ENCODE measurements around the gene HEPACAM2.

Gene HEPACAM2

DNA sequence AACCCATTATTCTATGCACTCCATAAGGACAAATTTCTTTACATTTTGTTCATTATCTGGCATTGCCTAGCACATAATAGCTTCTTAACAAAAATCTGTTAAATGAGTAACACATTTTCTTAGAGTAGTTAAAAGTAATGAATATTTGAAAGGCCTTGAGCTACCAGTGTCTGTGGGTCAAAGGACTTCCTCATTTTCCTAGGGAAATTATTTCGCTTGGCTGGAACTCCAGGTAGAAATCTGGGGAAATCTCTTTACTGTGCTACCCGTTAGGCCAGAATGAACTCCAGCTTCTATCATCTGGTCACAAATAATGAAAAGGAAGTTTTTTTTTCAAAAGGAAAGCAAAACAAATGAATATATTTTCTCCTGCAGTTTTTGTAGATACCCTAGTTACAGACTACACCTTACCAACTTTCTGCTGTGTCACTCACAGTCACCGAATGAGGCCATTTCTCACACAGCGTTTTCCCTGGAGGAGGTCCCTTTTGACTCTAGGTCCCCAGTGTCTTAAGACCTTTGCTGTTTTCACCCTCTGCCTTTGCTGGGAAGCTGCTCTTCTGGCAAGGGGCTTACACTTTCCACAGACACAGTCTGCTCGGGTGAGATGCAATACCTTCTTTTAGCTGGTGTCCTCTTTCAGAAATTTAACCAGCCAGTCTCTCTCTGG, 79.7 kb downstream of the HEPACAM2 start:
- DNase-seq, result peak; percentile 38

DNA sequence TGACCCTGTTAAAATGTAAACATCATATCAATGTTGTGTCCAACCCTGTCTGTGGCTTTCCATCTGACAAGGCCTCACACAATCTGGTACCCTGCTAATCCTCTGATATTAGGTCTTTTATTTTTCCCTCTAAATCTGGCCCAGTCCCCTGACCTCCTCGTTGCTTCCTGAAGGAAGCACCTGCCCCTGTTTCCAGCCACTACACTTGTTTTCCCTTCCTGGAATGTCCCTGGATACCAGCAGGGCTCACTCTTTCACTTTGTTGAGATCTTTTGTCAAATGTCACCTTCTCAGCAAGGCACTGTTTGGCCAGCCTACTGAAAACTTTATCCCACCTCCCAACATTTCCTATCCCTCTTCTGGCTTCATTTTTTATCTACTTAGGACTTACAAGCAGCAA, 80.2 kb downstream of the HEPACAM2 start:
- no peak for DNase-seq

DNA sequence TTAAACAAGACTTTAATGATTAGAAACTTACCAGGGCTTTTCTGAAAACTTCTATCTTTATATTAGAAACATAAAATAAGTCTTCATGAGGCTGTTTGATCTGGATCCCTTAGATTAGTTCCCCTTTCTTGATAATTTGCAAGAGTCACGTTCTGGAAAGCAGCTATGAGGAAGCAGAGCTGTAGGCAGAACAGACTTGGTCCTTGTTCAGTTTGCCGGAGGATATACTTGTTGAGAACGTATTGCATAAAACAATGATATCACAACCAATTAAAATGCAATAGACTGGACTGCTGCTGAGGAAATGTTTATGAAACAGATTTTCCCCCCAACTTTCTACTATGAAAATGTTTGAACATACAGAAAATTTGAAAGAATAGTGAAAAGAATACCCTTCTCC, 80.9 kb downstream of the HEPACAM2 start:
- DNase-seq, result no peak

DNA sequence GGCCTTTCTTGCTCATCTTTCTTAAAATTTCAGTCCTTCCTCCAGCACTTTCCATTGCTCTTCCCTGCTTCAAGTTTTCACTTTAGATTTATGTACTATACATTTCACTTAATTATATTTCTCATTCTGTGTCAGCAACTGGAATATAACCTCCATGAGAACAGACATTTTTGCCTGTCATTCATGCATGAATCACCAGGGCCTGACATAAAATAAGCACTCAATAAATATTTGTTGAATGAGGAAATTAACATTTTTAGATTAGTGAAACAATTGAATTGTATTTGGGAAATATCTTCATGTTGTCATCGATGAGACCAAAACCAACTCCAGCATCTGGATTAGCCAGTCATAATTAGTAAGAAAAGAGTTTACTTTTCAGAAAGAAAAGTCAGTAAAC, 84.1 kb downstream of the HEPACAM2 start:
- no peak for DNase-seq

- DNase-seq, result no peak
Measured at GRCh38 chr7:93140582-93141191, 85.6 kb downstream of the HEPACAM2 start.

DNA sequence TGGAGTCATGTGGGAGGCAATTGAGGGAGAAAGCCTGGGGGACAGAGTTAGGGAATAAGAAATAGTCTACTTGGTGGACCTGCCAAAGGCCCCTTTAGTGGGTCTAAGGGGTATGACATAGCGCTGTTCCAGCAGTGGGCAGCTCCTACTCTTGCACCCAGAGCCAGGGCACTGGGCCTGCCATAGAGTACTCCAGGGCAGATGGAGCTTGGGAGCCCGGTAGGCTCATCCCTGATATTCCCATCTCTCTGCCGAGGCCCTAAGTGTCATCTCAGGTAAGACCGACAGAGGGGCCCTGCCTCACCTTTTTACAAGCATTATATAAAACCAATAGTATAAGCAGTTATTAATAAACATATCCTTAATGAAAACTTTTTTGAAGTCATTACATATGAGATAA, 87.7 kb downstream of the HEPACAM2 start:
- no peak for DNase-seq

Data from left hindlimb (tissue), 1 donor.